GM21447 (cell line): ENCODE results near the gene IAH1.
"Not testable (repeated sequence)": the region's sequence is repeated elsewhere in the genome, so short reads cannot be mapped to it uniquely, and the experiment has no call there.

Source experiments
- ATAC-seq: cut with Tn5 transposase; IDR thresholded peaks from one replicate; pipeline ENCODE4 v1.9.1; 2021; ENCODE audit not compliant: unreplicated experiment

The IAH1 gene

GRCh38 chr2:9472511-9472910, 1.8 kb upstream of the IAH1 start:
- no peak for ATAC-seq

GRCh38 chr2:9473308-9473984, 905 bp upstream of the IAH1 start:
- peak; percentile 14 for ATAC-seq

- peak; percentile 22 for ATAC-seq
These were observed 378 bp upstream of the IAH1 start for GRCh38 chr2:9473985-9474360.

GRCh38 chr2:9477914-9478313, 3.6 kb downstream of the IAH1 start:
- no peak for ATAC-seq

GRCh38 chr2:9478526-9478925, 4.2 kb downstream of the IAH1 start:
- no peak for ATAC-seq

- ATAC-seq, result no peak
These were observed 5.8 kb downstream of the IAH1 start for GRCh38 chr2:9480157-9480556.

- no peak for ATAC-seq
These were observed 8.8 kb downstream of the IAH1 start for GRCh38 chr2:9483107-9483506.

GRCh38 chr2:9484533-9484932, 10.2 kb downstream of the IAH1 start:
- ATAC-seq, result no peak

GRCh38 chr2:9488583-9489547, 14.5 kb downstream of the IAH1 start:
- ATAC-seq, result no peak

GRCh38 chr2:9490789-9491188, 16.4 kb downstream of the IAH1 start:
- ATAC-seq, result no peak

GRCh38 chr2:9492927-9493326, 18.6 kb downstream of the IAH1 start:
- ATAC-seq, result no peak

- no peak for ATAC-seq
These were observed 19.1 kb downstream of the IAH1 start for GRCh38 chr2:9493478-9493877.

GRCh38 chr2:9494081-9494480, 19.7 kb downstream of the IAH1 start:
- ATAC-seq, result no peak

- ATAC-seq, result no peak
These were observed 22.7 kb downstream of the IAH1 start for GRCh38 chr2:9497017-9497416.

- no peak for ATAC-seq
These were observed 23.9 kb downstream of the IAH1 start for GRCh38 chr2:9498210-9498609.

- ATAC-seq, result no peak
These were observed 34.6 kb downstream of the IAH1 start for GRCh38 chr2:9508931-9509330.

- not testable (repeated sequence) for ATAC-seq
These were observed 39.6 kb downstream of the IAH1 start for GRCh38 chr2:9513946-9514345.

GRCh38 chr2:9517118-9517782, 42.9 kb downstream of the IAH1 start:
- no peak for ATAC-seq

GRCh38 chr2:9518163-9518562, 43.8 kb downstream of the IAH1 start:
- ATAC-seq, result no peak

GRCh38 chr2:9518780-9519179, 44.4 kb downstream of the IAH1 start:
- ATAC-seq, result no peak

GRCh38 chr2:9519250-9519649, 44.9 kb downstream of the IAH1 start:
- ATAC-seq, result no peak

GRCh38 chr2:9524291-9524690, 49.9 kb downstream of the IAH1 start:
- no peak for ATAC-seq
